ENCODE data around the gene ABCC8. TPM values are rescaled to one million over a fixed set of nuclear protein-coding genes. Genes with fewer than 3 reads are reported as not detected.
A peak's percentile ranks its signal among the peaks of the same experiment; 100 is the strongest.

ABCC8 gene
- total and polyA plus RNA-seq, 2 donors (not counting 3 experiments of a cell fraction or from before 2014, with no cell fraction given): not detected

DNA sequence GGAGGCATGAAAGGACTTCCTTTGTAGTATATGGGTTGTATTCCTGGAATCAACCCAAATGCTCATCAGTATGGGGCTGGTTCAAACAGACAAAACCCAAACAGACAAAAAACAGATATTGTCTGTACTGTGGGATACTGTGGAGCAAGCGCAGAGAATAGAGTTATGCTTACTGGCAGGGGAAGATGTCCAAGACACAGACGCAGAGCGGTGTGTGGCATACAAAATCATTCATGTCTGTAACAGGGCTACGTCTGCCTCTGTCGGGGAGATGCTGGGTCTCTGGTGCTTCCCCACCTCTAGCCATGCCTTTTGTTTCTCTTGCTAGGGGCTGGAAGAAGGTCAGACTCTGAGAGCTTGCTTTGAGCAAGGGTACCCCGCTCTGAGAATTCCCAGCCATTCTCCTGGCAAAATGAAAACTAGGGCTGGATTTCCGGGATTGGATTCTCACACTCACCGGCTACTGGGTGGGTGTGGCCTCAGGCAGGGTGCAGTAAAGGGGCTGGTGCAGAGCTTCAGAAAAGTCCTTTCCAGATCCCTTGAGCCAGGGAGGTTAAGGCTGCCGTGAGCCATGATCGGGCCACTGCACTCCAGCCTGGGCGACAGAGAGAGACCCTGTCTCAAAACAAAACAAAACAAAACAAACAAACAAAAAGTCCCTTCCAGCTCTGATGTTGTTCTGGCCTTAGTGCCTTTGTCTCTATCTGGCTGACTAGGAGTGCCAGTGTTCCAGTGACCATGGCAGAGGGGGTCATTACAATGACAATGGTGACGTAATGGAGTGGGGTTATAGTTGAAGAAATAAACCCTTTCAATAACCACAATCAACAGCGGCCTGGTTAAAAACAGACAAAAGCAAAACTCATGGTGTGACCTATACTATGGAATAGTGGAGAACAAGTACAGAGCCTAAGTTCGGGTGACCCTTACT, 2.9 kb upstream of the ABCC8 start:
- FAIRE-seq: no peak

More for the DNA sequence above, 2.9 kb upstream of the ABCC8 start:
- Histone ChIP-seq H3K9ac (replicated peaks; ENCODE audit: extremely low read depth, insufficient read depth, low read length) (no peak overlapping the region), H2AFZ (ENCODE audit: low read depth, low read length) (no peak overlapping the region), H4K20me1 (replicated peaks; ENCODE audit: control insufficient read depth, extremely low read depth, insufficient read depth, low read length) (no peaks in the 10 kb centered on the region), H3K4me3 (replicated peaks in 1 of 3; ENCODE audit: insufficient read depth in 1 of 3, low read depth in 1 of 3, low read length in 3 of 3) (no peak overlapping the region), H3K27me3 (ENCODE audit: control insufficient read depth in 2 of 2, insufficient read depth in 2 of 2, low read length in 2 of 2) (peaks cover 30 to 40% of the 10 kb centered on the region in 2 experiments), H3K79me2 (ENCODE audit: control insufficient read depth, insufficient read depth, low read length) (no peaks in the 10 kb centered on the region), H3K27ac (ENCODE audit: insufficient read depth, low read depth, low read length) (no peak overlapping the region), H3K4me2 (ENCODE audit: insufficient read depth, low read length) (no peak overlapping the region), H3K9me1 (replicated peaks; ENCODE audit: control insufficient read depth, extremely low read depth, insufficient read depth, low read length) (no peaks in the 10 kb centered on the region), H3K4me1 (ENCODE audit: control insufficient read depth, extremely low read depth, insufficient read depth, low read length) (no peaks in the 10 kb centered on the region), H3K36me3 (ENCODE audit: control insufficient read depth in 2 of 2, extremely low read depth in 1 of 2, insufficient read depth in 2 of 2, low read length in 2 of 2) (no peaks in the 10 kb centered on the region), H3K9me3 (replicated peaks; ENCODE audit: control insufficient read depth, insufficient read depth, low read length) (no peaks in the 10 kb centered on the region)
- peak; percentile 10 for DNase-seq (ENCODE audit: low read depth, low spot score)
- intact Hi-C loops (cut with micrococcal nuclease): loop anchor here (1.0 kb wide), 1 partner anchor 90 kb away; no protein-coding TSS in a partner anchor
- TF ChIP-seq, protein P1, sequence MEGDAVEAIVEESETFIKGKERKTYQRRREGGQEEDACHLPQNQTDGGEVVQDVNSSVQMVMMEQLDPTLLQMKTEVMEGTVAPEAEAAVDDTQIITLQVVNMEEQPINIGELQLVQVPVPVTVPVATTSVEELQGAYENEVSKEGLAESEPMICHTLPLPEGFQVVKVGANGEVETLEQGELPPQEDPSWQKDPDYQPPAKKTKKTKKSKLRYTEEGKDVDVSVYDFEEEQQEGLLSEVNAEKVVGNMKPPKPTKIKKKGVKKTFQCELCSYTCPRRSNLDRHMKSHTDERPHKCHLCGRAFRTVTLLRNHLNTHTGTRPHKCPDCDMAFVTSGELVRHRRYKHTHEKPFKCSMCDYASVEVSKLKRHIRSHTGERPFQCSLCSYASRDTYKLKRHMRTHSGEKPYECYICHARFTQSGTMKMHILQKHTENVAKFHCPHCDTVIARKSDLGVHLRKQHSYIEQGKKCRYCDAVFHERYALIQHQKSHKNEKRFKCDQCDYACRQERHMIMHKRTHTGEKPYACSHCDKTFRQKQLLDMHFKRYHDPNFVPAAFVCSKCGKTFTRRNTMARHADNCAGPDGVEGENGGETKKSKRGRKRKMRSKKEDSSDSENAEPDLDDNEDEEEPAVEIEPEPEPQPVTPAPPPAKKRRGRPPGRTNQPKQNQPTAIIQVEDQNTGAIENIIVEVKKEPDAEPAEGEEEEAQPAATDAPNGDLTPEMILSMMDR (IDR thresholded peaks at IDR 0.05; ENCODE audit: extremely low read depth in 1 of 2, insufficient read depth in 1 of 2, low read depth in 1 of 2, low read length in 2 of 2): no peak
- TF ChIP-seq POLR2AphosphoS5 (IDR thresholded peaks at IDR 0.05; ENCODE audit: insufficient read depth, low read depth, low read length) (no peak), GATA2 (IDR thresholded peaks at IDR 0.05; ENCODE audit: insufficient read depth, insufficient read length, low read depth, low read length) (no peak), FOS (IDR thresholded peaks at IDR 0.05; ENCODE audit: borderline replicate concordance, insufficient read depth, low read length) (no peak), POLR2A (IDR thresholded peaks at IDR 0.05; ENCODE audit: low read depth, low read length) (no peak), JUN (IDR thresholded peaks at IDR 0.05; ENCODE audit: borderline replicate concordance, insufficient read depth, insufficient read length, low read depth) (no peak), MYC (IDR thresholded peaks at IDR 0.05; ENCODE audit: low read depth, low read length) (no peak), EZH2 (IDR thresholded peaks at IDR 0.05; ENCODE audit: borderline replicate concordance, low read depth, low read length, severe bottlenecking) (no peak)
- TF ChIP-seq, protein P2, sequence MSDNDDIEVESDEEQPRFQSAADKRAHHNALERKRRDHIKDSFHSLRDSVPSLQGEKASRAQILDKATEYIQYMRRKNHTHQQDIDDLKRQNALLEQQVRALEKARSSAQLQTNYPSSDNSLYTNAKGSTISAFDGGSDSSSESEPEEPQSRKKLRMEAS (IDR thresholded peaks at IDR 0.05; ENCODE audit: insufficient read depth, insufficient read length): no peak
- dilution Hi-C loops (cut with MboI; ENCODE audit: extremely low pct_ligation_motif_present, low sequenced_read_pairs): no loop called here
- POLR2A ChIA-PET: no interaction called here
- no TSS peak for BruUV-seq (replicated peaks)
- CTCF ChIA-PET: no interaction called here

Measured in endothelial cell of umbilical vein (primary cell).